ENCODE results near the gene ANO6.
A peak's percentile ranks its signal among the peaks of the same experiment; 100 is the strongest.
"Not testable (repeated sequence)": the region's sequence is repeated elsewhere in the genome, so short reads cannot be mapped to it uniquely, and the experiment has no call there.

ANO6 gene

GRCh38 chr12:45243963-45244362 lies 28.1 kb downstream of the ANO6 start:
- H3K27ac Mint-ChIP-seq = no peak overlapping the region
- no peaks in the 10 kb centered on the region for H3K27me3 Mint-ChIP-seq
- H3K4me1 Mint-ChIP-seq (ENCODE audit: low read depth) = peaks cover 38% of the 10 kb centered on the region
- H3K9me3 Mint-ChIP-seq = no peaks in the 10 kb centered on the region
- H3K4me3 Mint-ChIP-seq = no peak overlapping the region
- peaks cover 16% of the 10 kb centered on the region for H3K36me3 Mint-ChIP-seq (ENCODE audit: low read depth)
- DNase-seq = no peak

GRCh38 chr12:45244561-45245343 lies 28.9 kb downstream of the ANO6 start:
- no peaks in the 10 kb centered on the region for H3K9me3 Mint-ChIP-seq
- peak overlapping the region; percentile 23 for H3K27ac Mint-ChIP-seq
- peaks cover 30% of the 10 kb centered on the region for H3K4me1 Mint-ChIP-seq (ENCODE audit: low read depth)
- H3K4me3 Mint-ChIP-seq = no peak overlapping the region
- H3K27me3 Mint-ChIP-seq = no peaks in the 10 kb centered on the region
- DNase-seq = no peak
- H3K36me3 Mint-ChIP-seq (ENCODE audit: low read depth) = peaks cover 16% of the 10 kb centered on the region

- H3K36me3 Mint-ChIP-seq (ENCODE audit: low read depth) = peaks cover 14% of the 10 kb centered on the region
- DNase-seq = no peak
- H3K4me3 Mint-ChIP-seq = no peak overlapping the region
- no peaks in the 10 kb centered on the region for H3K9me3 Mint-ChIP-seq
- no peak overlapping the region for H3K27ac Mint-ChIP-seq
- H3K4me1 Mint-ChIP-seq (ENCODE audit: low read depth) = peaks cover 22% of the 10 kb centered on the region
- no peaks in the 10 kb centered on the region for H3K27me3 Mint-ChIP-seq
Observed at GRCh38 chr12:45246236-45246635, 30.3 kb downstream of the ANO6 start.

GRCh38 chr12:45247589-45247988 lies 31.7 kb downstream of the ANO6 start:
- Mint-ChIP-seq H3K27ac (no peak overlapping the region), H3K36me3 (ENCODE audit: low read depth) (peaks cover 5% of the 10 kb centered on the region), H3K9me3 (no peaks in the 10 kb centered on the region), H3K27me3 (no peaks in the 10 kb centered on the region), H3K4me3 (no peak overlapping the region), H3K4me1 (ENCODE audit: low read depth) (peaks cover 22% of the 10 kb centered on the region)
- no peak for DNase-seq

- no peak for DNase-seq
- Mint-ChIP-seq H3K27ac (no peak overlapping the region), H3K4me3 (no peak overlapping the region), H3K27me3 (no peaks in the 10 kb centered on the region), H3K36me3 (ENCODE audit: low read depth) (peaks cover 4% of the 10 kb centered on the region), H3K4me1 (ENCODE audit: low read depth) (peaks cover 22% of the 10 kb centered on the region), H3K9me3 (no peaks in the 10 kb centered on the region)
Observed at GRCh38 chr12:45248095-45248494, 32.2 kb downstream of the ANO6 start.

- H3K36me3 Mint-ChIP-seq (ENCODE audit: low read depth) = peaks cover 1% of the 10 kb centered on the region
- no peak for DNase-seq
- no peaks in the 10 kb centered on the region for H3K9me3 Mint-ChIP-seq
- H3K27ac Mint-ChIP-seq = no peak overlapping the region
- peaks cover 25% of the 10 kb centered on the region for H3K4me1 Mint-ChIP-seq (ENCODE audit: low read depth)
- no peak overlapping the region for H3K4me3 Mint-ChIP-seq
- no peaks in the 10 kb centered on the region for H3K27me3 Mint-ChIP-seq
Observed at GRCh38 chr12:45254254-45254653, 38.4 kb downstream of the ANO6 start.

GRCh38 chr12:45256721-45257120 lies 40.8 kb downstream of the ANO6 start:
- DNase-seq = no peak
- no peaks in the 10 kb centered on the region for H3K36me3 Mint-ChIP-seq (ENCODE audit: low read depth)
- peaks cover 30% of the 10 kb centered on the region for H3K4me1 Mint-ChIP-seq (ENCODE audit: low read depth)
- no peak overlapping the region for H3K27ac Mint-ChIP-seq
- no peak overlapping the region for H3K4me3 Mint-ChIP-seq
- no peaks in the 10 kb centered on the region for H3K9me3 Mint-ChIP-seq
- H3K27me3 Mint-ChIP-seq = no peaks in the 10 kb centered on the region

- H3K9me3 Mint-ChIP-seq = no peaks in the 10 kb centered on the region
- H3K27ac Mint-ChIP-seq = no peak overlapping the region
- H3K4me3 Mint-ChIP-seq = no peak overlapping the region
- no peaks in the 10 kb centered on the region for H3K36me3 Mint-ChIP-seq (ENCODE audit: low read depth)
- peaks cover 30% of the 10 kb centered on the region for H3K4me1 Mint-ChIP-seq (ENCODE audit: low read depth)
- H3K27me3 Mint-ChIP-seq = no peaks in the 10 kb centered on the region
- DNase-seq = no peak
Observed at GRCh38 chr12:45257185-45257930, 41.5 kb downstream of the ANO6 start.

- Mint-ChIP-seq H3K27ac (no peak overlapping the region), H3K4me3 (no peak overlapping the region), H3K27me3 (no peaks in the 10 kb centered on the region), H3K4me1 (ENCODE audit: low read depth) (peaks cover 30% of the 10 kb centered on the region), H3K36me3 (ENCODE audit: low read depth) (no peaks in the 10 kb centered on the region), H3K9me3 (no peaks in the 10 kb centered on the region)
- no peak for DNase-seq
Observed at GRCh38 chr12:45259675-45260074, 43.8 kb downstream of the ANO6 start.

- DNase-seq = no peak
- no peak overlapping the region for H3K27ac Mint-ChIP-seq
Observed at GRCh38 chr12:45260104-45260815, 44.4 kb downstream of the ANO6 start.

GRCh38 chr12:45260854-45261253 lies 45.0 kb downstream of the ANO6 start:
- H3K4me1 Mint-ChIP-seq (ENCODE audit: low read depth) = peaks cover 30% of the 10 kb centered on the region
- H3K36me3 Mint-ChIP-seq (ENCODE audit: low read depth) = no peaks in the 10 kb centered on the region
- no peak overlapping the region for H3K4me3 Mint-ChIP-seq
- no peak for DNase-seq
- H3K9me3 Mint-ChIP-seq = no peaks in the 10 kb centered on the region
- no peak overlapping the region for H3K27ac Mint-ChIP-seq
- no peaks in the 10 kb centered on the region for H3K27me3 Mint-ChIP-seq

More at GRCh38 chr12:45260104-45260815, 44.4 kb downstream of the ANO6 start:
- H3K9me3 Mint-ChIP-seq = no peaks in the 10 kb centered on the region
- no peaks in the 10 kb centered on the region for H3K36me3 Mint-ChIP-seq (ENCODE audit: low read depth)
- H3K4me1 Mint-ChIP-seq (ENCODE audit: low read depth) = peaks cover 30% of the 10 kb centered on the region
- no peak overlapping the region for H3K4me3 Mint-ChIP-seq
- H3K27me3 Mint-ChIP-seq = no peaks in the 10 kb centered on the region

GRCh38 chr12:45262185-45262584 lies 46.3 kb downstream of the ANO6 start:
- not testable (repeated sequence) for H3K4me3 Mint-ChIP-seq; H3K27ac Mint-ChIP-seq; H3K27me3 Mint-ChIP-seq; DNase-seq; H3K9me3 Mint-ChIP-seq; H3K36me3 Mint-ChIP-seq (ENCODE audit: low read depth)
- H3K4me1 Mint-ChIP-seq (ENCODE audit: low read depth) = peaks cover 19% of the 10 kb centered on the region

- no peak for DNase-seq
- Mint-ChIP-seq H3K4me1 (ENCODE audit: low read depth) (peaks cover 13% of the 10 kb centered on the region), H3K27ac (no peak overlapping the region), H3K27me3 (no peaks in the 10 kb centered on the region), H3K4me3 (no peak overlapping the region), H3K9me3 (no peaks in the 10 kb centered on the region), H3K36me3 (ENCODE audit: low read depth) (no peaks in the 10 kb centered on the region)
Observed at GRCh38 chr12:45263587-45263986, 47.7 kb downstream of the ANO6 start.

- DNase-seq = no peak
- Mint-ChIP-seq H3K4me1 (ENCODE audit: low read depth) (peaks cover 7% of the 10 kb centered on the region), H3K36me3 (ENCODE audit: low read depth) (peaks cover 7% of the 10 kb centered on the region), H3K9me3 (no peaks in the 10 kb centered on the region), H3K27ac (no peak overlapping the region), H3K4me3 (no peak overlapping the region), H3K27me3 (no peaks in the 10 kb centered on the region)
Observed at GRCh38 chr12:45268672-45269411, 52.9 kb downstream of the ANO6 start.
